Activated naive CD4-positive, alpha-beta T cell treated with anti-CD3 and anti-CD28 coated beads for 36 hours (primary cell): ENCODE measurements around the gene YAF2. TPM values are rescaled to one million over a fixed set of nuclear protein-coding genes. Genes with fewer than 3 reads are reported as not detected.
A peak's percentile ranks its signal among the peaks of the same experiment; 100 is the strongest.

Source experiments
- CTCF ChIA-PET: fragments of 350-600 bp; sonication (Branson Sonifier 250); formaldehyde crosslinking; loops from one replicate; lab custom pipeline; 2021; ENCODE audit warnings: antibody characterized with exemption; lab: Charles Lee
- DNase-seq: peaks from one replicate; pipeline ENCODE4 v3.0.0-alpha.2; 2020
- H3K27ac Mint-ChIP-seq: one replicate; pipeline ENCODE4 v1.8.0; 2021; ENCODE audit warnings: mild to moderate bottlenecking, mixed read lengths
- H3K27me3 Mint-ChIP-seq: one replicate; pipeline ENCODE4 v1.8.0; 2021; ENCODE audit warnings: low read depth, mixed read lengths
- H3K36me3 Mint-ChIP-seq: one replicate; pipeline ENCODE4 v1.8.0; 2021; ENCODE audit warnings: low read depth, mixed read lengths
- H3K4me1 Mint-ChIP-seq: one replicate; pipeline ENCODE4 v1.8.0; 2021; ENCODE audit warnings: low read depth, mixed read lengths
- H3K4me3 Mint-ChIP-seq: one replicate; pipeline ENCODE4 v1.8.0; 2021; ENCODE audit warnings: mild to moderate bottlenecking, moderate library complexity, mixed read lengths
- H3K9me3 Mint-ChIP-seq: one replicate; pipeline ENCODE4 v1.8.0; 2021; ENCODE audit warnings: mixed read lengths
- intact Hi-C: fragments of 100-400 bp; cut with micrococcal nuclease; formaldehyde crosslinking; loops from one replicate; pipeline ENCODE4 v1.15.1; 2023
- total RNA-seq, 2 experiments: library from RNA; stranded (reverse); gene quantifications; one replicate each; pipeline ENCODE4 v1.2.3, GENCODE V29; 2021

The YAF2 gene
- total RNA-seq, 2 experiments from 2014 or later = 28.6 to 34.8 TPM

- Mint-ChIP-seq H3K4me1 (peaks cover 14% of the 10 kb centered on the region), H3K9me3 (no peaks in the 10 kb centered on the region), H3K27me3 (no peaks in the 10 kb centered on the region), H3K36me3 (peaks cover 5% of the 10 kb centered on the region), H3K4me3 (no peak overlapping the region), H3K27ac (no peak overlapping the region)
- intact Hi-C loops = no loop called here
- CTCF ChIA-PET = interaction anchor here (0.7 kb wide), 2 partner anchors 184 to 190 kb away, joined by 3 read pairs; no protein-coding TSS in a partner anchor
- no peak for DNase-seq
Observed at GRCh38 chr12:42187799-42188198, 50.2 kb downstream of the YAF2 start.

- no peak overlapping the region for H3K4me3 Mint-ChIP-seq
- CTCF ChIA-PET = interaction anchor here (0.6 kb wide), 1 partner anchor 92 kb away, joined by 5 read pairs; no protein-coding TSS in a partner anchor
- H3K4me1 Mint-ChIP-seq = peaks cover 23% of the 10 kb centered on the region
- no peak for DNase-seq
- no peaks in the 10 kb centered on the region for H3K9me3 Mint-ChIP-seq
- peaks cover 5% of the 10 kb centered on the region for H3K36me3 Mint-ChIP-seq
- H3K27ac Mint-ChIP-seq = no peak overlapping the region
- intact Hi-C loops = no loop called here
- H3K27me3 Mint-ChIP-seq = no peaks in the 10 kb centered on the region
Observed at GRCh38 chr12:42186793-42187192, 51.3 kb downstream of the YAF2 start.

GRCh38 chr12:42182394-42182793, 55.7 kb downstream of the YAF2 start:
- Mint-ChIP-seq H3K4me3 (no peak overlapping the region), H3K27ac (peak overlapping the region; percentile 63), H3K9me3 (no peaks in the 10 kb centered on the region), H3K36me3 (peaks cover 12% of the 10 kb centered on the region), H3K27me3 (no peaks in the 10 kb centered on the region), H3K4me1 (peaks cover 25% of the 10 kb centered on the region)
- DNase-seq = no peak
- CTCF ChIA-PET = no interaction called here
- intact Hi-C loops = no loop called here

- H3K36me3 Mint-ChIP-seq = peaks cover 21% of the 10 kb centered on the region
- no peaks in the 10 kb centered on the region for H3K27me3 Mint-ChIP-seq
- CTCF ChIA-PET = interaction anchor here (0.6 kb wide), 1 partner anchor 27 kb away, joined by 3 read pairs; no protein-coding TSS in a partner anchor
- peaks cover 2% of the 10 kb centered on the region for H3K9me3 Mint-ChIP-seq
- no peak overlapping the region for H3K4me3 Mint-ChIP-seq
- intact Hi-C loops = no loop called here
- no peak for DNase-seq
- no peak overlapping the region for H3K27ac Mint-ChIP-seq
- H3K4me1 Mint-ChIP-seq = peaks cover 25% of the 10 kb centered on the region
Observed at GRCh38 chr12:42180990-42181596, 57.0 kb downstream of the YAF2 start.

GRCh38 chr12:42178101-42178500, 59.9 kb downstream of the YAF2 start:
- H3K27ac Mint-ChIP-seq = no peak overlapping the region
- peaks cover 26% of the 10 kb centered on the region for H3K4me1 Mint-ChIP-seq
- CTCF ChIA-PET = no interaction called here
- peaks cover 2% of the 10 kb centered on the region for H3K9me3 Mint-ChIP-seq
- H3K36me3 Mint-ChIP-seq = peaks cover 25% of the 10 kb centered on the region
- intact Hi-C loops = no loop called here
- DNase-seq = no peak
- no peak overlapping the region for H3K4me3 Mint-ChIP-seq
- no peaks in the 10 kb centered on the region for H3K27me3 Mint-ChIP-seq

GRCh38 chr12:42174978-42175377, 63.1 kb downstream of the YAF2 start:
- H3K27ac Mint-ChIP-seq = no peak overlapping the region
- no peak for DNase-seq
- H3K36me3 Mint-ChIP-seq = peaks cover 22% of the 10 kb centered on the region
- H3K9me3 Mint-ChIP-seq = peaks cover 2% of the 10 kb centered on the region
- intact Hi-C loops = no loop called here
- CTCF ChIA-PET = no interaction called here
- no peak overlapping the region for H3K4me3 Mint-ChIP-seq
- no peaks in the 10 kb centered on the region for H3K27me3 Mint-ChIP-seq
- peaks cover 11% of the 10 kb centered on the region for H3K4me1 Mint-ChIP-seq

- peaks cover 11% of the 10 kb centered on the region for H3K4me1 Mint-ChIP-seq
- no peak overlapping the region for H3K4me3 Mint-ChIP-seq
- CTCF ChIA-PET = interaction anchor here (0.8 kb wide), 1 partner anchor 13 kb away, joined by 3 read pairs; no protein-coding TSS in a partner anchor
- DNase-seq = no peak
- peaks cover 2% of the 10 kb centered on the region for H3K9me3 Mint-ChIP-seq
- peaks cover 25% of the 10 kb centered on the region for H3K36me3 Mint-ChIP-seq
- intact Hi-C loops = no loop called here
- H3K27me3 Mint-ChIP-seq = no peaks in the 10 kb centered on the region
- no peak overlapping the region for H3K27ac Mint-ChIP-seq
Observed at GRCh38 chr12:42173961-42174521, 64.0 kb downstream of the YAF2 start.

- Mint-ChIP-seq H3K9me3 (peaks cover 2% of the 10 kb centered on the region), H3K27ac (no peak overlapping the region), H3K4me3 (no peak overlapping the region), H3K4me1 (peaks cover 11% of the 10 kb centered on the region), H3K27me3 (no peaks in the 10 kb centered on the region), H3K36me3 (peaks cover 24% of the 10 kb centered on the region)
- no peak for DNase-seq
- CTCF ChIA-PET = interaction anchor here (0.6 to 0.8 kb wide), 2 partner anchors 12 to 138 kb away, joined by 3 read pairs; no protein-coding TSS in a partner anchor
- intact Hi-C loops = no loop called here
Observed at GRCh38 chr12:42172441-42173210, 65.4 kb downstream of the YAF2 start.

GRCh38 chr12:42167711-42168110, 70.3 kb downstream of the YAF2 start:
- Mint-ChIP-seq H3K27me3 (no peaks in the 10 kb centered on the region), H3K27ac (no peak overlapping the region), H3K36me3 (peaks cover 7% of the 10 kb centered on the region), H3K4me1 (peaks cover 17% of the 10 kb centered on the region), H3K4me3 (no peak overlapping the region), H3K9me3 (peaks cover 1% of the 10 kb centered on the region)
- intact Hi-C loops = no loop called here
- DNase-seq = no peak
- CTCF ChIA-PET = interaction anchor here (0.6 kb wide), 1 partner anchor 51 kb away, joined by 3 read pairs; no protein-coding TSS in a partner anchor

GRCh38 chr12:42166501-42166900, 71.5 kb downstream of the YAF2 start:
- Mint-ChIP-seq H3K36me3 (peaks cover 5% of the 10 kb centered on the region), H3K4me1 (peaks cover 23% of the 10 kb centered on the region), H3K27ac (no peak overlapping the region), H3K9me3 (peaks cover 1% of the 10 kb centered on the region), H3K27me3 (no peaks in the 10 kb centered on the region), H3K4me3 (no peak overlapping the region)
- no peak for DNase-seq
- CTCF ChIA-PET = interaction anchor here (0.7 kb wide), 1 partner anchor 24 kb away, joined by 8 read pairs; no protein-coding TSS in a partner anchor
- intact Hi-C loops = no loop called here

- peaks cover 4% of the 10 kb centered on the region for H3K36me3 Mint-ChIP-seq
- H3K4me1 Mint-ChIP-seq = peaks cover 23% of the 10 kb centered on the region
- no peak for DNase-seq
- no peak overlapping the region for H3K27ac Mint-ChIP-seq
- CTCF ChIA-PET = no interaction called here
- peaks cover 1% of the 10 kb centered on the region for H3K9me3 Mint-ChIP-seq
- H3K4me3 Mint-ChIP-seq = no peak overlapping the region
- intact Hi-C loops = no loop called here
- no peaks in the 10 kb centered on the region for H3K27me3 Mint-ChIP-seq
Observed at GRCh38 chr12:42163913-42164312, 74.1 kb downstream of the YAF2 start.

- intact Hi-C loops = no loop called here
- H3K4me1 Mint-ChIP-seq = peaks cover 23% of the 10 kb centered on the region
- CTCF ChIA-PET = interaction anchor here (0.6 to 1.6 kb wide), 3 partner anchors 127 to 209 kb away, joined by 4 to 6 read pairs (median 5); no protein-coding TSS in a partner anchor
- H3K27ac Mint-ChIP-seq = no peak overlapping the region
- no peak for DNase-seq
- H3K4me3 Mint-ChIP-seq = no peak overlapping the region
- peaks cover 4% of the 10 kb centered on the region for H3K36me3 Mint-ChIP-seq
- no peaks in the 10 kb centered on the region for H3K27me3 Mint-ChIP-seq
- peaks cover 1% of the 10 kb centered on the region for H3K9me3 Mint-ChIP-seq
Observed at GRCh38 chr12:42162965-42163364, 75.1 kb downstream of the YAF2 start.
